Kidney (tissue), 14 donors: Measurements from ENCODE around the gene SRR. TPM values are rescaled to one million over a fixed set of nuclear protein-coding genes. Genes with fewer than 3 reads are reported as not detected.

ENCODE experiments used
- DNase-seq, 5 donors: peaks; one replicate each; pipeline ENCODE4 v3.0.0-alpha.2; 2013 to 2020
- FAIRE-seq: peaks from 2 replicates; lab custom pipeline; 2012; peaks lifted over from hg19 to GRCh38; lab: Jason Lieb, UNC
- H3K27ac ChIP-seq, 2 donors: one replicate each; pipeline ENCODE4 v1.7.0; 2013; ENCODE audit warnings: low read depth in 2 of 2, low read length in 2 of 2, inconsistent platforms in 1 of 2
- H3K27me3 ChIP-seq: one replicate; pipeline ENCODE4 v1.7.1; 2013; ENCODE audit warnings: low read length, inconsistent platforms; ENCODE audit not compliant: control insufficient read depth, insufficient read depth
- H3K36me3 ChIP-seq, 3 donors: one replicate each; pipeline versions ENCODE4 v1.7.0 to v1.7.1; 2013; ENCODE audit warnings: low read length in 3 of 3, control low read depth in 1 of 3, inconsistent platforms in 1 of 3; ENCODE audit not compliant: insufficient read depth in 3 of 3, control insufficient read depth in 2 of 3
- H3K4me1 ChIP-seq, 3 donors: one replicate each; pipeline versions ENCODE4 v1.7.0 to v1.7.1; 2013; ENCODE audit warnings: low read length in 3 of 3, inconsistent platforms in 1 of 3, low read depth in 1 of 3; ENCODE audit not compliant: control insufficient read depth in 2 of 3, insufficient read depth in 2 of 3
- H3K4me3 ChIP-seq, 3 donors: one replicate each; pipeline versions ENCODE4 v1.7.0 to v1.8.1; 2013; ENCODE audit warnings: low read length in 3 of 3, control low read depth in 1 of 3, inconsistent platforms in 1 of 3
- H3K9ac ChIP-seq, 3 donors: one replicate each; pipeline versions ENCODE4 v1.7.0 to v1.7.1; 2013; ENCODE audit warnings: low read length in 3 of 3, control low read depth in 1 of 3, inconsistent platforms in 1 of 3
- H3K9me3 ChIP-seq, 3 donors: one replicate each; pipeline versions ENCODE4 v1.7.0 to v1.7.1; 2013; ENCODE audit warnings: low read length in 3 of 3, control low read depth in 1 of 3, inconsistent platforms in 1 of 3; ENCODE audit not compliant: control insufficient read depth in 2 of 3, insufficient read depth in 1 of 3
- intact Hi-C: fragments of 100-400 bp; cut with DNase I; formaldehyde crosslinking; loops from one replicate; pipeline ENCODE4 v1.11.1; 2022
- polyA plus RNA-seq: library from polyadenylated mRNA; stranded (reverse); fragments of 350-450 nt; fragmentation: Illumina TruSeq; extraction: RNeasy Lipid Tissue Mini Kit (QIAGEN cat#74804); gene quantifications from one replicate; pipeline ENCODE4 v1.2.3, GENCODE V29; 2014; ENCODE audit warnings: low read depth, low replicate concordance; ENCODE audit not compliant: insufficient read depth
- total RNA-seq: library from RNA; stranded (reverse); fragmentation: NEBNext Ultra II Directional; extraction: Animal tissue kit (Norgen Biotek cat#: 25700); gene quantifications from one replicate; pipeline ENCODE4 v1.2.1, GENCODE V29; 2021
- TF ChIP-seq, protein P1 (sequence below): IDR thresholded peaks from 3 replicates; pipeline ENCODE4 v1.5.1; 2012; ENCODE audit warnings: mild to moderate bottlenecking, moderate library complexity, borderline replicate concordance; ENCODE audit not compliant: insufficient read depth; ENCODE audit errors: extremely low read depth
- donor health status: control.
- donor health status: control.
- donor health status: control.
- donor health status: control.
- donor health status: control.
- donor health status: DM: yes; HTN: yes; CAD: no.
- donor health status: Normal renal cell carcinoma (clear cell type).

The SRR gene
- total and polyA plus RNA-seq, 2 donors from 2014 or later, result 3.5 to 10.0 TPM

DNA sequence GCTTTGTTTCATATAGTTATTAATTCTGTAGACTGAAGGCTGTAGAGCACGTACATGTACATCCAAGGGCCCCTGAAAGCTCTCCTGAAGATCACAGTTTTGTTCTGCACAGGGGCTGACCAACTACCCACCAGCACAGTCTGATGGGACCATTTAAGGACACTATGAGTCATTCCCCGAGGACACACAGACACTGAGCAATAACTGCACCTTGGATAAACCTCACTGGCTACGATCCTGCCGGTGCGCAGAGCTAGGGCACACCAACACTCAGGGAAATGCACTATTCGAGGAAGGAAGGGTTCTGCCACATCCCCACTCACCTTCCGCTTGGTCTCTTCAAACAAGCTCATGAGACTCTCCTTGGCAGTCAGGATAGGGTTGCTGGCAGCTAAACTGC lies 20.4 kb upstream of the SRR start:
- no peak for FAIRE-seq
- Histone ChIP-seq H3K9me3 (no peaks in the 10 kb centered on the region), H3K4me3 (no peak overlapping the region), H3K36me3 (peaks cover 10 to 45% (median 26%) of the 10 kb centered on the region in 3 donors), H3K9ac (no peak overlapping the region), H3K27me3 (no peaks in the 10 kb centered on the region), H3K27ac (no peak overlapping the region), H3K4me1 (no peaks in the 10 kb centered on the region)
- intact Hi-C loops, result no loop called here
- TF ChIP-seq, protein P1, sequence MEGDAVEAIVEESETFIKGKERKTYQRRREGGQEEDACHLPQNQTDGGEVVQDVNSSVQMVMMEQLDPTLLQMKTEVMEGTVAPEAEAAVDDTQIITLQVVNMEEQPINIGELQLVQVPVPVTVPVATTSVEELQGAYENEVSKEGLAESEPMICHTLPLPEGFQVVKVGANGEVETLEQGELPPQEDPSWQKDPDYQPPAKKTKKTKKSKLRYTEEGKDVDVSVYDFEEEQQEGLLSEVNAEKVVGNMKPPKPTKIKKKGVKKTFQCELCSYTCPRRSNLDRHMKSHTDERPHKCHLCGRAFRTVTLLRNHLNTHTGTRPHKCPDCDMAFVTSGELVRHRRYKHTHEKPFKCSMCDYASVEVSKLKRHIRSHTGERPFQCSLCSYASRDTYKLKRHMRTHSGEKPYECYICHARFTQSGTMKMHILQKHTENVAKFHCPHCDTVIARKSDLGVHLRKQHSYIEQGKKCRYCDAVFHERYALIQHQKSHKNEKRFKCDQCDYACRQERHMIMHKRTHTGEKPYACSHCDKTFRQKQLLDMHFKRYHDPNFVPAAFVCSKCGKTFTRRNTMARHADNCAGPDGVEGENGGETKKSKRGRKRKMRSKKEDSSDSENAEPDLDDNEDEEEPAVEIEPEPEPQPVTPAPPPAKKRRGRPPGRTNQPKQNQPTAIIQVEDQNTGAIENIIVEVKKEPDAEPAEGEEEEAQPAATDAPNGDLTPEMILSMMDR, result no peak
- no peak for DNase-seq

DNA sequence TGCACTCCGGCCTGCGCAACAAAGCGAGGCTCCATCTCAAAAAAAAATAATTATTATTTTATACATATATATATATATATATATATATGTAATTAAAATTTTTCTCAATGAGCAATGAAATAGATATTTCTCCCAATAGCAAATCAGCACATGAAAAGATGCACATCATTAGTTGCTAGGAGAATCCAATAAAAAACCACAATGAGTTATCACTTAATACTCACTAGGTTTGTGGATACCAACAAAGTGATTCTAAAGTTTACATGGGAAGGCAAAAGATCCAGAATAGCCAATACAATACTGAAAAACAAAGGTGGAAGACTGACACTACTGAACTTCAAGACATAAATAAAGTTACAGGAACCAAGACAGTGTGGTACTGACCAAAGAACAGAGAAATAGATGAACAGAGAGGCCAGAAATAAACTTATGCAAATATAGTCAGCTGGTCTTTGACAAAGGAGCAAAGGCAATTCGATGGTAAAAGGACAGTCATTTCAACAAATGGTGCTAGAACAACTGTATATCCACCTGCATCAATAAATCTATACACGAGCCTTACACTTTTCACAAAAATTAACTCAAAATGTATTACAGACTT lies 13.8 kb upstream of the SRR start:
- no peaks in the 10 kb centered on the region for H3K27me3 ChIP-seq
- H3K4me3 ChIP-seq, result no peak overlapping the region
- no peak overlapping the region for H3K27ac ChIP-seq
- no peak overlapping the region for H3K9ac ChIP-seq
- peaks cover 7 to 43% (median 24%) of the 10 kb centered on the region in 3 donors for H3K36me3 ChIP-seq
- H3K9me3 ChIP-seq, result no peaks in the 10 kb centered on the region
- FAIRE-seq (no peak), DNase-seq (no peak)
- intact Hi-C loops, result no loop called here
- H3K4me1 ChIP-seq, result no peaks in the 10 kb centered on the region
- TF ChIP-seq, protein P1, result no peak

DNA sequence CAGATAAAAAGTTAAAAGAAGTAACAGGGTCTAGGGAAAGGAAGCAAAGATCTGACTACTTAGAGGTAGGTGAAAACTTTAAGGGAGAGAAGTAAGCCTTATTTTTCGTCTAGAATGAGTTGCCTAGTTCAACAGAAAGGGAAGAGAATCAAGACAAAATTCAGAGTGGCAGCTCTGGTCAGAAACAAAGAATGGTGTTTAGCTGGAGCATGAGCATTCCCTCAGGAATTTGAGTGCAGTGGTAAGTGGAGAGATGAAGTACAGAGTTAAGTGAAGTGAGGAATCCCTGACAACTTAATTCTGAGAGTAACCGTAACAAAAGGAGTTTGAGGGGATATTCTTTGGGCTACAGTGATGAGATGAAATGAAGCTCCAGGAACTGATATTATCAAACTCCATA lies 11.7 kb upstream of the SRR start:
- peaks cover 16 to 59% (median 37%) of the 10 kb centered on the region in 3 donors for H3K36me3 ChIP-seq
- FAIRE-seq, result no peak
- H3K27ac ChIP-seq, result no peak overlapping the region
- H3K4me1 ChIP-seq, result no peaks in the 10 kb centered on the region
- no peak overlapping the region for H3K9ac ChIP-seq
- no peaks in the 10 kb centered on the region for H3K9me3 ChIP-seq
- intact Hi-C loops, result no loop called here
- TF ChIP-seq, protein P1, result no peak
- H3K4me3 ChIP-seq, result no peak overlapping the region
- no peak for DNase-seq
- no peaks in the 10 kb centered on the region for H3K27me3 ChIP-seq

DNA sequence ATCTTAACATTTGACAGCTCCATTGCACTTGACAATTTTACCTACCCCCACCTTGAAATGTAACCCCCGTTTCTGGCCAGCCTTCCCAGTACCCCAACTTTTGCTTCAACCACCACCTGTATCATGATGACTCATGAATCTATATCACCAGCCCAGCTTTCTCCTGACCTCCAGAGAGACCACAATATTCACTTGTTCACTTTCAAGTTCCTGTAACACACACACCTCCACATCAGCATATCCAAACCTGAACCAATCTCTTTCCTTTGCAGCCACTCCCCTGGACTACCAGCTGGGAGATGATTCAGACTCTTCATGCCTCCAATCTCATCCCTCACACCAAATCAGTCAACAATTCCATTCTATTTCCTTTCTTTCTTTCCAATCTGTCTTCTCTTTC lies 8.2 kb upstream of the SRR start:
- Histone ChIP-seq H3K27ac (no peak overlapping the region), H3K4me3 (no peak overlapping the region), H3K9ac (no peak overlapping the region), H3K4me1 (no peaks in the 10 kb centered on the region), H3K27me3 (no peaks in the 10 kb centered on the region), H3K36me3 (peaks cover 16 to 60% (median 35%) of the 10 kb centered on the region in 3 donors), H3K9me3 (no peaks in the 10 kb centered on the region)
- TF ChIP-seq, protein P1, result no peak
- no peak for DNase-seq
- intact Hi-C loops, result no loop called here
- FAIRE-seq, result no peak
